ENCODE results near the gene TBC1D22A.
A peak's percentile ranks its signal among the peaks of the same experiment; 100 is the strongest.
"Not testable (repeated sequence)": the region's sequence is repeated elsewhere in the genome, so short reads cannot be mapped to it uniquely, and the experiment has no call there.

The TBC1D22A gene

GRCh38 chr22:46774253-46774979 is 12.0 kb downstream of the TBC1D22A start:
- DNase-seq (ENCODE audit: low spot score) = no peak

GRCh38 chr22:46774980-46775849 is 12.8 kb downstream of the TBC1D22A start:
- no peak for DNase-seq (ENCODE audit: low spot score)

GRCh38 chr22:46775850-46776826 is 13.7 kb downstream of the TBC1D22A start:
- DNase-seq (ENCODE audit: low spot score) = no peak

GRCh38 chr22:46776876-46777608 is 14.6 kb downstream of the TBC1D22A start:
- DNase-seq (ENCODE audit: low spot score) = no peak

GRCh38 chr22:46777609-46777970 is 15.1 kb downstream of the TBC1D22A start:
- DNase-seq (ENCODE audit: low spot score) = no peak

- DNase-seq (ENCODE audit: low spot score) = no peak
Observed at GRCh38 chr22:46779023-46779422, 16.6 kb downstream of the TBC1D22A start.

GRCh38 chr22:46779651-46780050 is 17.2 kb downstream of the TBC1D22A start:
- no peak for DNase-seq (ENCODE audit: low spot score)

GRCh38 chr22:46780453-46780852 is 18.0 kb downstream of the TBC1D22A start:
- DNase-seq (ENCODE audit: low spot score) = no peak

GRCh38 chr22:46781291-46781690 is 18.8 kb downstream of the TBC1D22A start:
- no peak for DNase-seq (ENCODE audit: low spot score)

- DNase-seq (ENCODE audit: low spot score) = not testable (repeated sequence)
Observed at GRCh38 chr22:46782200-46782599, 19.8 kb downstream of the TBC1D22A start.

- no peak for DNase-seq (ENCODE audit: low spot score)
Observed at GRCh38 chr22:46783721-46784120, 21.3 kb downstream of the TBC1D22A start.

GRCh38 chr22:46788441-46789172 is 26.2 kb downstream of the TBC1D22A start:
- DNase-seq (ENCODE audit: low spot score) = peak; percentile 60

- DNase-seq (ENCODE audit: low spot score) = no peak
Observed at GRCh38 chr22:46789992-46790391, 27.5 kb downstream of the TBC1D22A start.

GRCh38 chr22:46791201-46791731 is 28.8 kb downstream of the TBC1D22A start:
- peak; percentile 82 for DNase-seq (ENCODE audit: low spot score)

- no peak for DNase-seq (ENCODE audit: low spot score)
Observed at GRCh38 chr22:46792061-46792796, 29.8 kb downstream of the TBC1D22A start.

GRCh38 chr22:46792841-46793261 is 30.4 kb downstream of the TBC1D22A start:
- DNase-seq (ENCODE audit: low spot score) = no peak

GRCh38 chr22:46793497-46793896 is 31.0 kb downstream of the TBC1D22A start:
- no peak for DNase-seq (ENCODE audit: low spot score)

GRCh38 chr22:46794067-46794466 is 31.6 kb downstream of the TBC1D22A start:
- no peak for DNase-seq (ENCODE audit: low spot score)

GRCh38 chr22:46794491-46794890 is 32.0 kb downstream of the TBC1D22A start:
- DNase-seq (ENCODE audit: low spot score) = no peak

- no peak for DNase-seq (ENCODE audit: low spot score)
Observed at GRCh38 chr22:46795140-46795539, 32.7 kb downstream of the TBC1D22A start.

All from activated CD4-positive, alpha-beta T cell treated with anti-CD3 and anti-CD28 coated beads, Interleukin-2, Interleukin-4, amounts not matched to agents 100 ng/mL and 50 ng/mL, durations not matched to agents 16 hours and 8 hours (primary cell).